Ishikawa (cell line): ENCODE data around the gene GEMIN5.

Experiments used
- CREB1 ChIP-seq: IDR thresholded peaks from 2 replicates; pipeline ENCODE4 v1.6.1; 2012; ENCODE audit warnings: low read depth
- EP300 ChIP-seq: IDR thresholded peaks from 2 replicates; pipeline ENCODE4 v1.6.1; 2012; ENCODE audit warnings: borderline replicate concordance
- FOXM1 ChIP-seq: IDR thresholded peaks from 2 replicates; pipeline ENCODE4 v1.6.1; 2012; ENCODE audit warnings: low read depth, borderline replicate concordance
- MAX ChIP-seq: IDR thresholded peaks from 2 replicates; pipeline ENCODE4 v1.6.1; 2012
- NFIC ChIP-seq: IDR thresholded peaks from 2 replicates; pipeline ENCODE4 v1.6.1; 2012
- RAD21 ChIP-seq: IDR thresholded peaks from 2 replicates; pipeline ENCODE4 v1.6.1; 2012; ENCODE audit warnings: low read depth
- REST ChIP-seq: IDR thresholded peaks from 2 replicates; pipeline ENCODE4 v1.6.1; 2012; ENCODE audit warnings: low read depth, mild to moderate bottlenecking
- TAF1 ChIP-seq: IDR thresholded peaks from 2 replicates; pipeline ENCODE4 v1.6.1; 2012; ENCODE audit warnings: low read depth, mild to moderate bottlenecking
- TCF12 ChIP-seq: IDR thresholded peaks from 2 replicates; pipeline ENCODE4 v1.6.1; 2012; ENCODE audit warnings: low read depth
- USF1 ChIP-seq: IDR thresholded peaks from 2 replicates; pipeline ENCODE4 v1.6.1; 2012
- YY1 ChIP-seq: IDR thresholded peaks from 2 replicates; pipeline ENCODE4 v1.6.1; 2012; ENCODE audit warnings: low read depth

- TF ChIP-seq CREB1 (no peak), RAD21 (no peak), REST (no peak), NFIC (no peak), TAF1 (no peak), EP300 (no peak), MAX (no peak), YY1 (no peak), FOXM1 (no peak), TCF12 (no peak), USF1 (no peak)
Measured at GRCh38 chr5:154858972-154859871, 78.8 kb downstream of the GEMIN5 start.
